HG03025 (cell line): Measurements from ENCODE around the gene KIAA0825.
"Not testable (repeated sequence)": the region's sequence is repeated elsewhere in the genome, so short reads cannot be mapped to it uniquely, and the experiment has no call there.

Experiments used
- ATAC-seq: cut with Tn5 transposase; IDR thresholded peaks from one replicate; pipeline ENCODE4 v1.9.1; 2021; ENCODE audit warnings: mild to moderate bottlenecking, moderate library complexity; ENCODE audit not compliant: unreplicated experiment, low FRiP score

KIAA0825 gene

GRCh38 chr5:94575196-94575595, 43.2 kb downstream of the KIAA0825 start:
- no peak for ATAC-seq

- ATAC-seq = not testable (repeated sequence)
Observed at GRCh38 chr5:94573349-94573748, 45.1 kb downstream of the KIAA0825 start.

GRCh38 chr5:94571415-94571814, 47.0 kb downstream of the KIAA0825 start:
- no peak for ATAC-seq

- no peak for ATAC-seq
Observed at GRCh38 chr5:94564812-94565211, 53.6 kb downstream of the KIAA0825 start.

- no peak for ATAC-seq
Observed at GRCh38 chr5:94562327-94562971, 56.0 kb downstream of the KIAA0825 start.

GRCh38 chr5:94558028-94558427, 60.4 kb downstream of the KIAA0825 start:
- ATAC-seq = no peak

GRCh38 chr5:94551858-94552257, 66.5 kb downstream of the KIAA0825 start:
- ATAC-seq = no peak

- no peak for ATAC-seq
Observed at GRCh38 chr5:94545870-94546625, 72.4 kb downstream of the KIAA0825 start.

GRCh38 chr5:94544875-94545547, 73.4 kb downstream of the KIAA0825 start:
- ATAC-seq = no peak

GRCh38 chr5:94544031-94544650, 74.3 kb downstream of the KIAA0825 start:
- ATAC-seq = no peak

- ATAC-seq = no peak
Observed at GRCh38 chr5:94540856-94541494, 77.4 kb downstream of the KIAA0825 start.

GRCh38 chr5:94538260-94538659, 80.1 kb downstream of the KIAA0825 start:
- ATAC-seq = no peak

GRCh38 chr5:94526706-94527105, 91.7 kb downstream of the KIAA0825 start:
- ATAC-seq = no peak

GRCh38 chr5:94524841-94525697, 93.3 kb downstream of the KIAA0825 start:
- peak; percentile 74 for ATAC-seq

- ATAC-seq = no peak
Observed at GRCh38 chr5:94523018-94523417, 95.4 kb downstream of the KIAA0825 start.

- ATAC-seq = no peak
Observed at GRCh38 chr5:94522117-94522516, 96.3 kb downstream of the KIAA0825 start.

- ATAC-seq = no peak
Observed at GRCh38 chr5:94517490-94518488, 100.6 kb downstream of the KIAA0825 start.

GRCh38 chr5:94516148-94516547, 102.3 kb downstream of the KIAA0825 start:
- no peak for ATAC-seq
